OCI-LY3 (cell line): Measurements from ENCODE around the gene BCL11B.

Experiments used
- H2AFZ ChIP-seq: fragments of 200-600, 300-600 bp; shearing (Covaris generic); 2 replicates; pipeline ENCODE4 v1.6.0; 2014; ENCODE audit warnings: antibody characterized with exemption, low read depth, low read length
- H3K27ac ChIP-seq: fragments of 200-600, 300-600 bp; sonication (generic); 2 replicates; pipeline ENCODE4 v1.5.1; 2014; ENCODE audit warnings: mild to moderate bottlenecking, low read length, moderate library complexity, mixed read lengths
- H3K27me3 ChIP-seq: fragments of 200-600, 300-600 bp; sonication (generic); 2 replicates; pipeline ENCODE4 v1.6.1; 2014; ENCODE audit warnings: low read depth, low read length, mixed read lengths
- H3K36me3 ChIP-seq: fragments of 200-600, 300-600 bp; sonication (generic); replicated peaks from 2 replicates; pipeline ENCODE3; 2014; ENCODE audit warnings: low read depth, low read length, mixed read lengths
- H3K4me1 ChIP-seq: fragments of 300-600, 200-600 bp; sonication (generic); 2 replicates; pipeline ENCODE4 v1.6.1; 2014; ENCODE audit warnings: low read length, mixed read lengths
- H3K4me2 ChIP-seq: fragments of 200-600, 300-600 bp; sonication (generic); 2 replicates; pipeline ENCODE4 v1.6.1; 2014; ENCODE audit warnings: low read length, mixed read lengths
- H3K4me3 ChIP-seq: fragments of 300-600, 200-600 bp; sonication (generic); 2 replicates; pipeline ENCODE4 v1.5.1; 2014; ENCODE audit warnings: antibody characterized with exemption, mild to moderate bottlenecking, low read length, moderate library complexity
- H3K79me2 ChIP-seq: fragments of 300-600, 200-600 bp; shearing (Covaris generic); 2 replicates; pipeline ENCODE4 v1.6.1; 2014; ENCODE audit warnings: mild to moderate bottlenecking, low read length, mixed read lengths
- H3K9ac ChIP-seq: fragments of 300-600, 200-600 bp; shearing (Covaris generic); 2 replicates; pipeline ENCODE4 v1.6.0; 2014; ENCODE audit warnings: mild to moderate bottlenecking, low read length, moderate library complexity
- H3K9me3 ChIP-seq: fragments of 200-600, 300-600 bp; shearing (Covaris generic); 2 replicates; pipeline ENCODE4 v1.6.1; 2014; ENCODE audit warnings: low read length, mixed read lengths; ENCODE audit not compliant: insufficient read depth
- H4K20me1 ChIP-seq: fragments of 200-600, 300-600 bp; sonication (generic); 2 replicates; pipeline ENCODE4 v1.6.1; 2016; ENCODE audit warnings: low read length, mixed read lengths; ENCODE audit not compliant: insufficient read depth
- CTCF ChIP-seq: fragments of 200-600, 300-600 bp; sonication (generic); IDR thresholded peaks from 2 replicates; pipeline ENCODE4 v1.5.1; 2014; ENCODE audit warnings: antibody characterized with exemption, low read length, low read depth
- EZH2phosphoT487 ChIP-seq: fragments of 200-600 bp; shearing (Covaris generic); IDR thresholded peaks from 2 replicates; pipeline ENCODE4 v1.6.1; 2018; ENCODE audit warnings: antibody characterized with exemption, mixed run types, low read depth

The BCL11B gene

GRCh38 chr14:99174770-99175319, 97.2 kb downstream of the BCL11B start:
- Histone ChIP-seq H3K9me3 (no peaks in the 10 kb centered on the region), H2AFZ (no peak overlapping the region), H3K4me2 (no peak overlapping the region), H3K4me3 (no peak overlapping the region), H3K36me3 (no peaks in the 10 kb centered on the region), H3K4me1 (no peaks in the 10 kb centered on the region), H3K27me3 (peaks cover 8% of the 10 kb centered on the region; the same call in 1 of the 2 replicates), H3K27ac (no peak overlapping the region), H3K9ac (no peak overlapping the region), H3K79me2 (no peaks in the 10 kb centered on the region), H4K20me1 (no peaks in the 10 kb centered on the region)
- TF ChIP-seq CTCF (no peak), EZH2phosphoT487 (no peak)

GRCh38 chr14:99174081-99174769, 97.8 kb downstream of the BCL11B start:
- Histone ChIP-seq H3K36me3 (no peaks in the 10 kb centered on the region), H4K20me1 (no peaks in the 10 kb centered on the region), H3K4me3 (no peak overlapping the region), H3K27ac (no peak overlapping the region), H3K27me3 (peaks cover 8% of the 10 kb centered on the region; the same call in 1 of the 2 replicates), H3K79me2 (no peaks in the 10 kb centered on the region), H2AFZ (no peak overlapping the region), H3K4me2 (no peak overlapping the region), H3K9ac (no peak overlapping the region), H3K9me3 (no peaks in the 10 kb centered on the region), H3K4me1 (no peaks in the 10 kb centered on the region)
- no peak for TF ChIP-seq CTCF
- TF ChIP-seq EZH2phosphoT487: no peak

DNA sequence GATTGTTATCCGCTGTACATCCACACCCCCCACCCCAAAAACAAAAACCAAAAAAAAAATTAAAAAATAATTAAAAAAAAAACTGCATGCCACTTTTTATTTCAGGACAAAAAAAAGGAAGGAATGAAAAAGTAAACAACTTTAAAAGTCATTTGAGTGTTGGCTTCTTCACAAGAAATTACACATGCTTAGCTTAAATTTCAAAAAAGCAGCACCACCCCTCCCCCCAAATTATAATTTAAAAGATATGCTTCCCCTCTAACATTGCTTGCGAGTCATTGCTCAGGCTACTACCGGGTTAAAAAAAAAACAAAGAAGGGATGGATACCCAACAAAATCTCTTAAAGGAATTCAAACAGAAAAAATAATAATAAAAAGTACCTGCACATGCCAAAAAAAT, 98.5 kb downstream of the BCL11B start:
- Histone ChIP-seq H3K36me3 (no peaks in the 10 kb centered on the region), H3K27me3 (peaks cover 8% of the 10 kb centered on the region; the same call in 1 of the 2 replicates), H3K9me3 (no peaks in the 10 kb centered on the region), H3K4me1 (no peaks in the 10 kb centered on the region), H3K27ac (no peak overlapping the region), H4K20me1 (no peaks in the 10 kb centered on the region), H2AFZ (no peak overlapping the region), H3K4me2 (no peak overlapping the region), H3K4me3 (no peak overlapping the region), H3K9ac (no peak overlapping the region), H3K79me2 (no peaks in the 10 kb centered on the region)
- TF ChIP-seq CTCF (no peak), EZH2phosphoT487 (no peak)

DNA sequence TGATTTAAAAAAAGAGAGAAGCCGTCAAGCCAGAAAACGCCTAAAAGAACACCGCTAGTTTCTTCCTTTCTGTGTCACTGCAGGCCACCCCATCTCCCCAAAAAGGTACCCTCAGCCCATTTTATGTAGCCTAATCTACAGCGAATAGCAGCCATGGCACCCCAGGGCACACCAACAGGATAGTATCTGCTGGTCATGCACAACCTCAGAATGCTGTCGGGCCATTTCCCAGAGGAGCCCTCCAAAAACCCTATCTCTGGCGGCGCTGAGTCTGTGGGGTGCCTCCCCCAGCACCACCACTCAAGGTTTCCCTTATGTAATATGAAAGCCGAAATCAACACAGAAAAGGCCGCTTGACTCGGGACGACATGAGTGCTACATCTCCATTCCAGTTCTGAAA, 98.9 kb downstream of the BCL11B start:
- Histone ChIP-seq H3K36me3 (no peaks in the 10 kb centered on the region), H3K27me3 (peaks cover 8% of the 10 kb centered on the region; the same call in 1 of the 2 replicates), H3K4me1 (no peaks in the 10 kb centered on the region), H3K27ac (no peak overlapping the region), H4K20me1 (no peaks in the 10 kb centered on the region), H2AFZ (no peak overlapping the region), H3K79me2 (no peaks in the 10 kb centered on the region), H3K9me3 (no peaks in the 10 kb centered on the region), H3K9ac (no peak overlapping the region), H3K4me2 (no peak overlapping the region), H3K4me3 (no peak overlapping the region)
- no peak for TF ChIP-seq CTCF
- no peak for TF ChIP-seq EZH2phosphoT487
